D721Med (cell line): Measurements from ENCODE around the gene IGBP1.
A peak's percentile ranks its signal among the peaks of the same experiment; 100 is the strongest.

Experiments
- DNase-seq: peaks from one replicate; pipeline ENCODE4 v3.0.0; 2011; ENCODE audit warnings: low spot score; ENCODE audit not compliant: insufficient read length
- FAIRE-seq: peaks from 2 replicates; lab custom pipeline; 2011; peaks lifted over from hg19 to GRCh38; lab: Jason Lieb, UNC
- CTCF ChIP-seq: IDR thresholded peaks from 2 replicates; pipeline ENCODE4 v1.5.1; 2012; ENCODE audit warnings: mild to moderate bottlenecking, control low read depth; ENCODE audit not compliant: insufficient read depth; ENCODE audit errors: missing control alignments

IGBP1 gene

GRCh38 chrX:70133303-70134115, at the start of gene IGBP1:
Gene IGBP1 (plus strand): TSS chrX:70133447. CDS start chrX:70133948, 501 bp downstream.
- peak; percentile 48 for TF ChIP-seq CTCF
- DNase-seq (peak; percentile 34), FAIRE-seq (no peak)

DNA sequence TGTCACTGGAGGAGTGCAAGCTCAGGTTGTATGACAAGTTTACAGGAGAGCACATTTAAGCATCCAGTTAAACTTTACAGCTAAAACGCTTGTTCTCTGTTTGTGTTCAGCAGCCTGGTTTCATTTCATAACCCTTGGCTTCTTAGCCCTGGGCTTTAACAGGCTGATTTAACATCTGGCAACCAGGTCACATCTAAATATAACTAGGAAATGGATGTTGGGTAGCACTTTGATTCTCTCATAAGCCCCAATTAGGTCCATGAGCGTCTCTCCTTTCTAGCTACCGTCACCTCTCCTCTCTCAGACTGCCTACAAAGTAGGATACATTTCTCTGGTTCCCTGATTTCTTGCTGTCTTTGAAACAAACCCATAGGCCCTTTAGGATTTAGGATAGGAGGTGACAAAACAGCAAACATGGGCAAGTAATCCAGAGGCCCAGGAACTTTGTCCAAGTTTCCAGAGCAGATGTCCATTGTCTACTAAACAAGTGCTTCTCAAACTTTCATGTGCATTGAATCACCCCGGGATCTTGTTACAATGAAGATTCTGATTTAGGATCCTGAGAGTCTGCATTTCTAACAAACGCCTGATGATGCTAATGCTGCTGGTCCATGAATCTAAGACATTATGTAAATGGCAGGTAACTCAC, 48.5 kb upstream of the IGBP1 start:
- FAIRE-seq (no peak), DNase-seq (no peak)
- TF ChIP-seq CTCF: no peak

DNA sequence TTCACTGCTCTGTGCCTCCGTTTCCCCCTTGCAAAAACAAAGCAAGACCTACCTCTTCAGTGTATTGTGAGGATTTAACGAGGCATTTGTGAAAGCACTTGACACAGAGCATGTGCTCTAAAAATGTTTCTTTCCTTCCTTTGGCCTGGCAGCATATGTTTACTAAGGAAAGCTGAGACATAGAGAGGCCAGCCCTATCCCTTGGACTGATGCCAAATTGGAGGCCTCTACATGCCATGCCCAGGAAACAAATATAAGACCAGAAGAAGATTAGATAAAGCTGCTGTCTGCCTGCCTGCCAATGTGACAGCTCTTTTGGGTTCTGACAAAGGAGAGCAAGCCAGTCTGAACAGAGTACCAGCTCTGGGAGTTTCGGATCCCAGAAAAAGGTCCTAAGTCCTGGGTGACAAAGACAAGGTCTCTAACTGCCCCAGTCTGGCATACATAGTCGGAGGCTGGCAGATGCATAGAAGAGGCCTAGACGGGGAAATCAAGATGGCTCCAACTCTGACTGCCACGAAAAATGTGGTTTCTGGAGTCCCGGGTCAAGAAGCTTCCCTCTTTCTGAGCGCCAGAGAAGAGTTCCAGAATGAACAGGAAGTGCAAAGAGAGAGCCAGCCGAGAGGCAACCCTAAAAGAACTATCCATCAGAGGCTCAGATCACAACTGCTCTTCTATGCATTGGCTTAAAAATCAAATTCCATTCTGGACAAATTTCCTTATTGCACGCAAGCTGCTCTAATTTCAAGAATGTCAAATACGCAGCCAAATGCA, 45.2 kb upstream of the IGBP1 start:
- DNase-seq: no peak
- FAIRE-seq: no peak
- no peak for TF ChIP-seq CTCF

- DNase-seq (no peak), FAIRE-seq (no peak)
- TF ChIP-seq CTCF: no peak
These were observed 44.5 kb upstream of the IGBP1 start for GRCh38 chrX:70088751-70089150.

- no peak for FAIRE-seq
- DNase-seq: no peak
- no peak for TF ChIP-seq CTCF
These were observed 43.5 kb upstream of the IGBP1 start for GRCh38 chrX:70089604-70090297.

GRCh38 chrX:70092247-70092646, 41.0 kb upstream of the IGBP1 start:
- no peak for FAIRE-seq
- TF ChIP-seq CTCF: no peak
- no peak for DNase-seq
